Measurements from ENCODE around the gene PRPF6.
A peak's percentile ranks its signal among the peaks of the same experiment; 100 is the strongest.

PRPF6 gene

GRCh38 chr20:64022671-64023360, 41.9 kb downstream of the PRPF6 start:
- DNase-seq: no peak

DNA sequence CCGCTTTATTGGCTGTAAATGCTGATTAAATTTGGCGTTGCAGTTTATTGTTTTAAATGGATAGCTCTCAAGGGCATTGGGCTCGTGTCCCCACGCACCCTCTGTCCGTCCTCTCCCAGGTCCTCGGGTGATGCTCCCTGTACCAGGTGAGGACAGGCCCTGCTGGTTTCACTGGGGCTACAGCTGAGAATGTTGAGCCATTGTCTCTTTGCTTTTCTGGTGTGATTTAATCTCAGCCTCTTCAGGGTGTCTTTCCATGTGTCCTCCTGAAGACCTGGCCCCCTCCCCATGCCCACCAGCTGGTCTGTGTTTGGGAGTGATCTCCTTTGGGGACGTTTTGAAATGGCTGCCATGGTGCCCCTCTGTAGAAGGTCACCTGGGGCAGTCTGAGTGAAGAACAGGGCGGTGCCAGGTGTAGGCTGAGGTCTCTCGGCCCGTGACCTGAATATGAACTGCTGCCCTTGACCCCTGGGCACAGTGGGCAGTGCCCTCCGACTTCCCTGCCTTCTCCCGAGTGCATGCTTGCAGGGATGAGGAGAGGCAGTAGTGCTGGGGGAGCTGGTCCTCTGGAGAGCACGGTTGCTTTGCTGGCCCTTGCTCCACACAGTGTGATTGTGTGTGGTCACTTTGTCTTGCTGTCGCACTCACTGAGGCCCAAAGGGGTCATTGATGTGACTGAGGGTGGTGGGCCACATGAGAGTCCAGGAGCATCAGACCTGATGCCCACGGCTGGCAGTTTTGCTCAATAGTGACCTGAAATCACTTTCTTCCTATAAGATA, 42.6 kb downstream of the PRPF6 start:
- DNase-seq: no peak

- no peak for DNase-seq
Observed at GRCh38 chr20:64024141-64024990, 43.4 kb downstream of the PRPF6 start.

DNA sequence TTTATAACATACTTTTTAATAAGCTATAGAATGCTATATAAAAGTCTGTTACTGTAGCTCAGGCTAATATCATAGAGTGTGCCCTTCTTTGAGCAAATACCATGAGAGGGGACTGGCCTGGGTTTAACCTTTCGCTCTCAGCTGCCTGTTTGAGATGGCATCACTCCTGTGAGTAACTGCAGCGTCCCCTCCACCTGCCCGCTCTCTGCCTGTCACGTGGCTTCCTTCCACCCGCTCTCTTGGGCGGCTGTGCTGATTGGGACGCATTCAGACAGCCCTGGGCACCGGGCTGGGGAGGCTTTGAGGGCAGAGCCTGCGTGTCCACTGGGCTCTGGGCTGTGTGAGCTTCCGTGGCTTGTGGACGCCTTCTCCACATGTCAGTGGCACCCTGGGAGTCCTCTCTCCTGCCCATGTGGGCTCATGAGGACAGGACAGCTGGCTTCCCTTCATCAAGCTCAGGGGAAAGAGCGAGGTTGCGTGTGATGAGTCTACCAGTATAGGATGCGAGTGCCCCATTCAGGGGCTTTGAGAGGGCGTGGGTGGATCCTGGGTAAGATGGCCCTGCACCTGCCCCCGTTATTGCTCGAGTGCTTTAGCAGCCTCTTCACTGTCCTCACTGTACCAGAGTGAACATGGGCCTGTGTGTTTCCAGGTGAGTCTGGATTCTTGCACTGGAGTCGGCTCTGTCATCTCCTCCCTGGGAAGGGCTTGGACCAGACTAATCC, 44.3 kb downstream of the PRPF6 start:
- DNase-seq: no peak

GRCh38 chr20:64025826-64026412, 45.0 kb downstream of the PRPF6 start:
- no peak for DNase-seq

DNA sequence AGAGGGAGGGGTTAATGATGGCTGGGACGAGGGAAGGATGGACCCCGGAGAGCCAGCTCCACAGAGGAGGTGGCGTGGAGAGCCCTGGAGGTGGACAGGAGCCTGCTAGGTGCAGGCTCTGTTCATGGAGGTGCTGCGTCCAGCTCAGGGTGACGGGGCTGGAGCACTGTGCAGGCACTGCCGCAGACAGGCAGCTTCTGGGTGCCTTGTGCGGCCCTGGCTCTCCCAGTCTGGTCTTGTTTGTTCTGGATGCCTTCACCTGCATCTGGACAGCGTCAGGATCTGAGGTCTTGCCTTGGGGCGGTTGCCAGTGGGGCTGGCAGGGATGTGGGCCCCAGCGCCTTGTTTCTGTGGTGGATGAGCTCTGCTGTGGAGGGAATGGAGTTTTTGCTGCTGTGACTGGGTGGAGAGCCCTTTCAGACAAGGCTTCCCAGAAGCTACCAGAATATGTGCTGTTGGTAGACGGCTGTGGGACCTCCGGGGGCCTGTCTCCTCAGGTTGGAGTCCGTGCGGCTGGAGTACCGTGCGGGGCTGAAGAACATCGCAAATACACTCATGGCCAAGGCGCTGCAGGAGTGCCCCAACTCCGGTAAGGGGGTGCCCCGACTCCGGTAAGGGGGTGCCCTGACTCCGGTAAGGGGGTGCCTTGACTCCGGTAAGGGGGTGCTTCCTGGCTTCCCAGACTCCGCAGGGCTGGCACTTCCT, 47.2 kb downstream of the PRPF6 start:
- no peak for DNase-seq

- no peak for DNase-seq
Observed at GRCh38 chr20:64029293-64030117, 48.6 kb downstream of the PRPF6 start.

DNA sequence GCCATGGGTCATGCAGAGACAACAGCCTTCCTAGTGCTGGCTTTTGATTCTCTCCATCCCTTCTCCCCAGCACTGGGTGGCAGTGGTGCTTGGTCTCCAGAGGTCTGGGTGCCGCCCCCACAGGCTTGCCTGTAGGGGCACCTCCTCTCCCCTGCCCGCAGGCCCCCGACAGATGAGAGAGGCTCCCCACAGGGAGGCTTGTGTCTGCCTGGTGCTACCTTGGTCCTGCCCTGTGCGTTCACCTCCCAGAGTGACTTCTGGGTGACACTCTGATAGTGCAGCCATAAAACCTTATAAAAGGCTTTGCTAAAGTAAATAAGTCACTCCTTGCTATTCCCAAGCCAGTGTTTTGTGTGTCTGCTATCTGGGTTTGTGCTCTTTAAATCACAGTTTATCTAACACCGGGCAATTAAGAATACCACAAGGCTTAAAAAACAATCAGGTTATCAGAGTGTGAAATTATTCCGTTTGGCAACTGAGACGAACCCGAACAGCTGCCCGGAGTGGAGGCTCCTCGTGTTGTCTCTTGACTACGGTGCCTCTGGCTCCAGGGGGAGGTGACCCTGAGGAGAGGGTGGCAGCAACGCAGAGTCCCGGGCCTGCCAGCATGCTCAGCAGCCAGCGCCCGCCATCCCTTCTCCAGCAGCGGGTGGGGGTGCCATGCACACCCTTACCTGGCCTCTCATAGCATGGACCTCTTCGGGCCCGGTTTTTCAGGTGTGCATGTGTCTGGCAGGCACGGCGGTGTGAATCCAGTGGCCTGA, 49.6 kb downstream of the PRPF6 start:
- no peak for DNase-seq

- no peak for DNase-seq
Observed at GRCh38 chr20:64031822-64032314, 50.9 kb downstream of the PRPF6 start.

GRCh38 chr20:64032706-64033624, 52.0 kb downstream of the PRPF6 start:
- no peak for DNase-seq

DNA sequence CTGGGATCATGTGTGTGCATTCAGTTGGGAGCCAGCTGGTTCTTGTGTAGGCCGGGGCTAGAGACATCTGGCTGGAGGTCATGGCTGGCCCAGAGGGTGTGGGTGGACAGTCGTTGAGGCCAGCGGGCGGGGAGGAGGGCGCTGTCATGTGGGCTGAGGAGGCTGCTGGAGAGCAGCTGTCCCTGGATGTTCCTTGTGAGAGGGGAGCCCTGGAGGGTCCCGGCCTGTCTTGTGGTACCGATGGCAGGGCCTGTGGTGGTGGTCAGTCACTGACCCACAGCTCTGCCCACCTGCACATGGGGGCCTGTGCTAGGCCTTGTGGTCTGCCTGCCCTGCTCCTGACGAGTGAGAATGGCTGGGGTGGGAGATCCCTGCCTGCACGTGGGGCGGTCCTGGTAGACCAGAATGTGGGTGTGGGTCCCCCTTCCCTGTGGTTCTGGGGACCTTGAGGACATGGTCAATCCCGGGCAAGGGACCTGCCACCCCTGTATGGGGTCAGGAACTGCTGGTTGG, 53.1 kb downstream of the PRPF6 start:
- DNase-seq: no peak

DNA sequence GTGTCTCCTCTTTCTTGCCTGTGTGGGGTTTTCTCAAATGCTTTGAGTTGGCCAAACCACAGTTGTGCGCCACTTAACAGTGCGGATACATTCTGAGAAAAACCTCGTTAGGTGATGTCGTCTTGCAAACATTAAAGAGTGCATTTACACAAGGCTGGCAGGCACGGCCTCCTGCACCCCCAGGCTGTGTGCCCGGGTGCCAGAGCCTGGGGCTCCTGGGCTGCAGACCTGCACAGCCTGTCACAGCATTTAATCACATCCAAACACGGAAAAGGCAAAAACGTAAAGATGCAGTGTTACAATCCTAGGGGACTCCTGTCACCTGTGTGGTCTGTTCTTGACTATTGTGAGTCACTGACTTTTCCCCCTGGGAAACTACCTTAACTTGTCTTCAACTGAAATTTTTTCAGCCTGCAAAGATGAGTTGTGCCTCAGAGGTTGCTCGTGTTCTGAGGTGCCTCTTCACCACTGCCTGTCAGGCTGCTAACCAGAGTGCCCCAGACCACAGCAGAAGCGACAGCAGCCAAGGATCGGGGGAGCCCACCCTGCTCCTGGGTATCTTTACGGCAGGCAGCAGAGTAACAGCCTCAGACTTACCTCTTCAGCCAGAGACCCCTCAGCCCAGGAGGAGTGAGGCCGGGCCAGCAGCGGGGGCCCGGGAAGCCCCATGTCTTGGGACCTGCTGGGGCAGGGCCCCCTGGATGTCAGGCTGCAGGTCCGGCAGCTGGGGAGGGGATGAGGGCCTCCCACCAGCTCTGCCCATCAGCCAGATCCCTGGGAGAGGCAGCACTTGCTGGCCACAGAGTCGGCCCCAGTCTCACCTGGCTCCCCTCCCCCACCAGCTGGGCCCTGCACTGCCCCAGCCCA, 54.4 kb downstream of the PRPF6 start:
- DNase-seq: no peak

DNA sequence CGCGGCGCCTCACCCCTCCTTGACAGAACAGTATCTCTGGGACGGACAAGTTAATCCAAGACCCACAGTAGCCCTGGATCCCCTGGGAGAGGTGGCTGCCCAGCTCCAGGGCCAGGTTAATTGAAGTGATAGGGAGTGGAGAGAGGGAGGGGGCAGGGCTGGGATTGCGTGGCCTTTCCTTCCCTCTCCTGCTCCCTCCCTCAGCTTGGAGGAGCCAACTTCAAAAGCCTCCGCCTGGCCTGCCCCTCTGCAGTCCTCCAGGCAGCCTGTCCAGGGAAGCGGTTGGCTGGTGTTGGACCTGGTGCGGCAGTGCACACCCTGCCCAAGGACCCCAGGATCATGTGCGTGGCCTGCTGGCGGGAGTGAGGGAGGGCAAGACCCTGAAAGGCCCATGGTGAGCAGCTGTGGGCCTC, 55.0 kb downstream of the PRPF6 start, which contains the start of gene C20orf204:
Gene C20orf204 (plus strand): TSS at position 250 of the 413 bp plus-strand sequence. CDS start 142 bp downstream, at position 392.
- DNase-seq: no peak

GRCh38 chr20:64036346-64037198, 55.6 kb downstream of the PRPF6 start:
- DNase-seq: no peak

DNA sequence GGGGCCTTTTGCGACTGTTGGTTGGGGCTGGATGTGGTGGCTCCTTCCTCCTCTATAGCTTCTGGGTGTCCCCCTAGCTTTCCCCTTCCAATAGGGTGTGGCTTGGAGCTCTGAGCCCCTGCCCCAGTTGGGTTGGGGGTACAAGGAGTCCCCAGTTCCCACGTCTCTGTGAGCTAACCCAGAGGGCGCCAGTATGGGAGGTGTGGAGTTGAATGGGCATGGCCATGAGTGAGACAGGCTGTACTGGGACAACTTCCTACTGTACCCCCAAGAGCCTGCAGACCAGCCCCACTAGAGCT, 56.2 kb downstream of the PRPF6 start:
- DNase-seq: no peak

- peak; percentile 34 for DNase-seq
Observed at GRCh38 chr20:64037498-64038213, 56.7 kb downstream of the PRPF6 start.

All from NCI-H69 (cell line).